HG03354 (cell line): ENCODE measurements around the gene PRR20B.
"Not testable (repeated sequence)": the region's sequence is repeated elsewhere in the genome, so short reads cannot be mapped to it uniquely, and the experiment has no call there.

Experiments
- ATAC-seq: cut with Tn5 transposase; IDR thresholded peaks from one replicate; pipeline ENCODE4 v1.9.1; 2021; ENCODE audit warnings: mild to moderate bottlenecking; ENCODE audit not compliant: unreplicated experiment, poor library complexity, severe bottlenecking

Gene PRR20B

GRCh38 chr13:57147188-57147587 lies at the start of gene PRR20B:
Gene PRR20B (plus strand): TSS chr13:57147488. CDS start chr13:57147875, 387 bp downstream.
- ATAC-seq: not testable (repeated sequence)

- no peak for ATAC-seq
Observed at GRCh38 chr13:57114945-57115344, 32.3 kb upstream of the PRR20B start.

GRCh38 chr13:57123681-57124080 lies 23.6 kb upstream of the PRR20B start:
- ATAC-seq: no peak

- no peak for ATAC-seq
Observed at GRCh38 chr13:57128909-57129308, 18.4 kb upstream of the PRR20B start.

- ATAC-seq: no peak
Observed at GRCh38 chr13:57136093-57136492, 11.2 kb upstream of the PRR20B start.

- ATAC-seq: no peak
Observed at GRCh38 chr13:57137585-57137984, 9.7 kb upstream of the PRR20B start.

- no peak for ATAC-seq
Observed at GRCh38 chr13:57138988-57139387, 8.3 kb upstream of the PRR20B start.

GRCh38 chr13:57139781-57140180 lies 7.5 kb upstream of the PRR20B start:
- not testable (repeated sequence) for ATAC-seq

- ATAC-seq: not testable (repeated sequence)
Observed at GRCh38 chr13:57140235-57140968, 6.9 kb upstream of the PRR20B start, which contains the start of gene PRR20A. Gene PRR20A (plus strand): TSS chr13:57140918. CDS start chr13:57141305, 387 bp downstream.

- ATAC-seq: not testable (repeated sequence)
Observed at GRCh38 chr13:57148106-57148505, 818 bp downstream of the PRR20B start.

- not testable (repeated sequence) for ATAC-seq
Observed at GRCh38 chr13:57153761-57154160, 6.5 kb downstream of the PRR20B start, which contains the start of gene PRR20C. Gene PRR20C (plus strand): TSS chr13:57154061. CDS start chr13:57154448, 387 bp downstream.

- not testable (repeated sequence) for ATAC-seq
Observed at GRCh38 chr13:57160332-57160731, 13.0 kb downstream of the PRR20B start, which contains the start of gene PRR20D. Gene PRR20D (plus strand): TSS chr13:57160632. CDS start chr13:57161019, 387 bp downstream.

GRCh38 chr13:57166897-57167296 lies 19.6 kb downstream of the PRR20B start, which contains the start of gene PRR20E:
Gene PRR20E (plus strand): TSS chr13:57167197. CDS start chr13:57167584, 387 bp downstream.
- ATAC-seq: not testable (repeated sequence)

GRCh38 chr13:57191667-57192066 lies 44.4 kb downstream of the PRR20B start:
- ATAC-seq: no peak
